HG02623 (cell line): ENCODE measurements around the gene PLSCR3.

Source experiments
- ATAC-seq: cut with Tn5 transposase; IDR thresholded peaks from one replicate; pipeline ENCODE4 v1.9.1; 2021; ENCODE audit warnings: moderate library complexity; ENCODE audit not compliant: unreplicated experiment

PLSCR3 gene

DNA sequence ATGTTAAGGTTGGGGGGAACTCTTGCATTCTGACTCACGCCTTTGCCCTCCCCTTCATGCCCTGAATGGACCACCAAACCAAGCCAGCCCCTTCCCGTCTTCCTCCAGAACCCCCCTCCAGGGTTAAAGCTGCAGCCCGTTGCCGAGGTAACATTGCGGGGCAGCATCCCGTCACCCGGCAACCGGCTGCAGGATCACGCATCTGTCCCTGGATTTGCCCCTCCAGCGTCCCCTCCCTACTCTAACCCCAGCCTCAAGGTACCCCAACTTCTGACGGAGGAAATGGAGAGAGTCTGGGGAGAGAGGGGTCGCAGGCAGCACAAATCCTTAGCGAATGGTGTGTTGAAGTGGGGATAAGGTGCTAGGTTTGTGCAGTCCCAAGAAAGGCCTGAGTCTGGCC is 12.8 kb upstream of the PLSCR3 start:
- no peak for ATAC-seq

DNA sequence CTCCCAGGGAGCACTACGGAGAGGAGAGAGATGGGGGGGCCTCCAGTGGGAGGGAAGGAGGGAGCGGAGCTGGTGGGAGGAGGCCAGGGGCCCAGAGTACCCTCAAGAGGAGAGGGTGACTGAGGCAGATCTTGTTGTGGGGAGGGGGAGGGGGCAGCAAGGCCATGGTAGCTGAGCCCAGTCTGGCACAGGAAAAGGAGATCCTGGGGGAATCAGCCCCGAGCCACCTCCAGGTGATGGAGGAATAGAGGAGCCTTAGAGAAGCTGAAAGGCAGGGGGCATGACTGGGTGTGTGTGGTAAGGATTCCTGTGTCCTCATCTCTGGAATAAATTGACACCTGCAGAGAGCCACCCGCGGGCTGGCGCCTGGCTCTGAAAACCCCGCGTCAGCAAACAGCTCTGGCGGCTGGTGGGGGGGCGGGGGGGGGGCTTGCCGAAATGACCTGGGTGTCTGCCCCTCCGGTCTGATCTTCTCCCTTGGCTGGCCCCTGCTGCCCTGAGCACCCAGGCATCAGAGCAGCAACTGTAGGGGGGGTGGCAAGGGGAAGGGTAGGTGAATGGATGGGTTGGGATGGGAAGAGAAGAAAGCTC is 12.0 kb upstream of the PLSCR3 start:
- no peak for ATAC-seq

- no peak for ATAC-seq
Observed at GRCh38 chr17:7405350-7406234, 11.3 kb upstream of the PLSCR3 start.

DNA sequence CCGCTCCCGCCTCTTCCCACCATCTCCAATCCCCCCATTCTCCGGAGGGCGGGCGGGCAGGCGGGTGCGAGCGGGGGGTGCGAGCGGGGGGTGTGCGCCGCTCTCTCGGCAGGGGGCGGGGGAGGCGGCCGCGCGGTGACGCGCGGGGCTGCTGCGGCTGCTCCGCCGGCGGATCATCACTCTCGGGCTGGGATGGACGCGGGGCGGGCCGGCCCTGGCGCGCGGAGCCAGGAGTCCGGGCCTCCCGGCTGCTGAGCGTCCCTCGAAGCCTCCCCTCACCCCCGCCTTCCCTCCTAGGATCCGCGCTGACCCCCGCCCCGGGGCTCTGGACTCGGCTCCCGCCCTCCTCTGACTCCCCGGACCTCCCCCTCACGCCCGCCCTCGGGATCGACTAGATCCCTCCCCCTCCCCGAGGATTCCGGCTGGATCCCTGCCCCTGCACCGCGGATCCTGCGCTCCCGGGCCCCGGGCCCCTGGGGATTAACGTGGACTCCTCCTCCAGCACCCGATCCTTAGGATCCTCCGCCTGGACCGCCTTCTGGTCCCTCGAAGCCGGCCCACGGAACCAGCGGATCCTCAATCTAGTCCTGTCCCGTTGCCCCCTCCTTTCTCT is 10.5 kb upstream of the PLSCR3 start:
- no peak for ATAC-seq

GRCh38 chr17:7403977-7404736 is 9.8 kb upstream of the PLSCR3 start, which contains the start of gene TMEM256:
Gene TMEM256 (minus strand): TSS chr17:7404097. CDS start chr17:7404084, 13 bp downstream.
- ATAC-seq = peak; percentile 93

DNA sequence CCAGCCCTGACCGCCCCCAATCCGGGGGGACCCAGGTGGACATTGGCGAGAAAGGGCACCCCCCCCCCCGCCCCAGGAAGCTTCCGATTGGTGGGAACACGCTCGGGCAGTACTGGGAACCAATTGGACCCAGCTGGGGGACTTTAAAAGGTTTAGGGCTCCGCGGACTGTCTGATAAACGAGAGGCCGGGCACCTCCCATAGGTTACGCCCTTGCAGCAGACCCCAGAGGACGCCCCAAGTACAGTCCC is 9.3 kb upstream of the PLSCR3 start:
- ATAC-seq = no peak

- ATAC-seq = no peak
Observed at GRCh38 chr17:7403043-7403726, 8.9 kb upstream of the PLSCR3 start.

DNA sequence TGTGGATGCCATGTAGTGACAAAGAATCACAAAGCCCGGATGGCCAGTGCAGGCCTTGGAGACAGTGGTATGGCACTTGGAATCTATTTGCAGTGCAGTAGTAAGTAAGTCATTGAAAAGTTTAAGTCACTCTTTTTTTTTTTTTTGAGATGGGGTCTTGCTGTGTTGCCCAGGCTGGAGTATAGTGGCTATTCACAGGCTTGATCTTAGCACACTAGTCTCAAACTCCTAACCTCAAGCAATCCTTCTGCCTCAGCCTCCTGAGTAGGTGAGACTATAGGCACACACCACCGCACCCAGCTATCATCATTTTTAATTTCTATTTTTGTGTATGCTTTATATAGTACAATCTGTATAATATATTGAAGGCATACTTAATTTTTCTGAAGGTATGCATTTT is 4.3 kb upstream of the PLSCR3 start:
- ATAC-seq = no peak

- ATAC-seq = no peak
Observed at GRCh38 chr17:7396147-7396546, 1.8 kb upstream of the PLSCR3 start.

DNA sequence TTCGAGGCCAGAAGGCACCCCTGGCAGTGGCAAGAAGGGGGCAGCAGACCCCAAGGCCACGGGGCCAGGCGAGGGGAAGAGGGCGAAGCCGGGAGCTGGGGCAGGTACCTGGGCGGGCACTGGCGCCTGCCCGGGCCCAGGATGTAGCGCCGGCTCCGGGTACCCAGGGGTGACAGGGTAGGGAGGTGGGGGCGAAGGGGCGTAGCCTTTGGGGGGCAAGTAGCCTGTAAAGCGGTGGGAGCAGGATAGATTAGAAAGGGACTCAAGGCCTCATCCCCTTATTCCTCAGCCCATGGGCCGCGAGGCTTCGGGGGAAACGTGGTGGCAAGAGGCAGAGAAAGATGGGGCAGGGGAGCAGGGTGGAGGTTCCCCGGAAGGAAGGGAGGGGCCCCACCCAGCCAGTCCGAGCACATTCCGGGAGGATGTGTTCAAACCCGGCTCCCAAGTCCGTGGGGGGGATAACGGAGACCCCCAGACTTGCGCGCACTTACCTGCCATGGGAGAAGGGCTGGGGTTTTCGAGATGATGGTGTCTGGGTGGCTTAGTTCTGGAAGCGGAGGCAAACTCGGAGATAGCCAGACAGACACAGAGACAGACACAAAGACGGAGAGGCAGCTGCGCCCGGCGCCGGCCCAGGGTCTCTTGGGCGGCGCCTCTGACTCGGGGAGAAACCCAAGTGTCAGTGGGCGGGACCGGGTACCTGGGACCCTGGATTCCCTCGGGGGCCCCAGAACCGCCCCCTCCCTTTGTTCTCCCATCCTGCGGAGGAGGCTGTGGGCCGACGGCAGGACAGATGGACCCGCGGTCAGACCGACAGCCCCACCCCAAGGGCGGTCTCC is 493 bp downstream of the PLSCR3 start:
- ATAC-seq = peak; percentile 43

- no peak for ATAC-seq
Observed at GRCh38 chr17:7392696-7393612, 1.4 kb downstream of the PLSCR3 start.

DNA sequence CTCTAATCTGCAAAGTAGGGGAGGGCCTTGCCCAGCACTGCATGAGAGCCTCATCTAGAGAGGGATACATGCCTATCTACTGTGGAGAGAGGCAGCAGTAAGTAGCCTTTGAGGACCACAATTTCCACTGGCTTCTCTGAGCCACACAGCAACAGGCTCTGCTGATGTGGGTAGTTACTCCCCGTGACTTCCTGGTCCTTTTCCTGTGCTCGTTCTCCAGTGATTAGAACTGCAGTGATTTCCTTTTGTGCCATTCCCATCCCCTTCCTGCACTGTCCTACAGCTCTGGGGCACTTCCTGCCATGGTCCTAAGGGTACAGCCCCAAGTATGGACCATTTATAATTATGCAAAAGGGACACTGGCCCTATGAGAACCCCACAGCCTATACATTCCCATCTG is 3.0 kb downstream of the PLSCR3 start:
- no peak for ATAC-seq

- ATAC-seq = no peak
Observed at GRCh38 chr17:7389924-7390910, 4.1 kb downstream of the PLSCR3 start.

DNA sequence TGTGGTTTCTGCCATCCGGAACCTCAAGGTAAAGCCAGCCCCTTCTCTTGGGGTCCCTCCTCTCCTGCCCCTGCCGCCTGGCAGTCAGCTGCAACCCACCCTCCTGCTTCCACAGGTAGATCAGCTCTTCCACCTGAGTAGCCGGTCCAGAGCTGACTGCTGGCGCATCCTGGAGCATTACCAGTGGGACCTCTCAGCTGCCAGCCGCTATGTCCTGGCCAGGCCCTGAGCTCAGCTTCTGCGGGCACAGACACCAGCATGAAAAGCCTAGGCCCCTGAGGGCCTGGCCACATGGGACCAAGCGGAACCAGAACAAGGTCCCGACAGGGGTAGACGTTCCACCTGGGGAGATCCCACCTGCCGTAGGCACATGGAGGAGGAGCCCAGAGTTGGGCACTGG is 5.5 kb downstream of the PLSCR3 start:
- ATAC-seq = no peak

- ATAC-seq = no peak
Observed at GRCh38 chr17:7384489-7385081, 9.7 kb downstream of the PLSCR3 start.

GRCh38 chr17:7383742-7384488 is 10.4 kb downstream of the PLSCR3 start:
- ATAC-seq = peak; percentile 70

DNA sequence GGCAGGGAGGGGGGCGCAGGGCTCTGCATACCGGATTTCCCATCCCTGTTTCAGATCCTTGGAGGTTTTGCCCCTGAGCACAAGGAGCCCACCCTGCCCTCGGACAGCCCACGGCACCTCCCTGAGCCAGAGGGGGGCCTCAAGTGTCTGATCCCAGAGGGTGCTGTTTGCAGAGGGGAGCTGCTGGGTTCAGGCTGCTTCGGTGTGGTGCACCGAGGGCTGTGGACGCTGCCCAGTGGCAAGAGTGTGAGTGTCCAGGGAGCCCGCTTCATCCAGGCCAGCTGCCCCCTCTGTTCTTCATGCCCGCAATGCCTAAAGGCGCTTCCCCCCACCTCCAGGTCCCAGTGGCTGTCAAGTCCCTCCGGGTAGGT is 11.0 kb downstream of the PLSCR3 start:
- no peak for ATAC-seq
